ENCODE measurements around the gene KCNE4.

The KCNE4 gene

GRCh38 chr2:223040527-223040926, 11.5 kb upstream of the KCNE4 start:
- DNase-seq (ENCODE audit: low read depth, low spot score) = no peak

GRCh38 chr2:223041527-223042109, 10.4 kb upstream of the KCNE4 start:
- DNase-seq (ENCODE audit: low read depth, low spot score) = no peak

GRCh38 chr2:223042284-223042683, 9.7 kb upstream of the KCNE4 start:
- DNase-seq (ENCODE audit: low read depth, low spot score) = no peak

GRCh38 chr2:223042704-223043118, 9.3 kb upstream of the KCNE4 start:
- DNase-seq (ENCODE audit: low read depth, low spot score) = no peak

GRCh38 chr2:223043164-223043941, 8.6 kb upstream of the KCNE4 start:
- no peak for DNase-seq (ENCODE audit: low read depth, low spot score)

- no peak for DNase-seq (ENCODE audit: low read depth, low spot score)
Measured at GRCh38 chr2:223044092-223044836, 7.7 kb upstream of the KCNE4 start.

GRCh38 chr2:223044916-223045700, 6.9 kb upstream of the KCNE4 start:
- no peak for DNase-seq (ENCODE audit: low read depth, low spot score)

GRCh38 chr2:223046470-223047040, 5.4 kb upstream of the KCNE4 start:
- DNase-seq (ENCODE audit: low read depth, low spot score) = no peak

GRCh38 chr2:223047260-223047761, 4.7 kb upstream of the KCNE4 start:
- DNase-seq (ENCODE audit: low read depth, low spot score) = no peak

- DNase-seq (ENCODE audit: low read depth, low spot score) = no peak
Measured at GRCh38 chr2:223048519-223048918, 3.5 kb upstream of the KCNE4 start.

- DNase-seq (ENCODE audit: low read depth, low spot score) = no peak
Measured at GRCh38 chr2:223049356-223049755, 2.6 kb upstream of the KCNE4 start.

GRCh38 chr2:223050188-223050587, 1.8 kb upstream of the KCNE4 start:
- no peak for DNase-seq (ENCODE audit: low read depth, low spot score)

GRCh38 chr2:223050900-223051504, 988 bp upstream of the KCNE4 start:
- DNase-seq (ENCODE audit: low read depth, low spot score) = no peak

GRCh38 chr2:223052548-223053483, 826 bp downstream of the KCNE4 start:
- DNase-seq (ENCODE audit: low read depth, low spot score) = no peak

GRCh38 chr2:223053484-223054192, 1.6 kb downstream of the KCNE4 start:
- DNase-seq (ENCODE audit: low read depth, low spot score) = no peak

GRCh38 chr2:223054193-223054781, 2.3 kb downstream of the KCNE4 start:
- DNase-seq (ENCODE audit: low read depth, low spot score) = no peak

- DNase-seq (ENCODE audit: low read depth, low spot score) = no peak
Measured at GRCh38 chr2:223055140-223055539, 3.1 kb downstream of the KCNE4 start.

GRCh38 chr2:223055836-223056235, 3.8 kb downstream of the KCNE4 start:
- no peak for DNase-seq (ENCODE audit: low read depth, low spot score)

Measured in iPS DF 19.7 (cell line).